Sigmoid colon (tissue), 3 donors: ENCODE measurements around the gene SCART1.
"Not testable (repeated sequence)": the region's sequence is repeated elsewhere in the genome, so short reads cannot be mapped to it uniquely, and the experiment has no call there.

Source experiments
- POLR2A ChIP-seq, 2 donors: fragments of 450-650 bp; IDR thresholded peaks; one replicate each; pipeline ENCODE4 v1.6.1; 2016; ENCODE audit warnings: antibody characterized with exemption in 2 of 2, mild to moderate bottlenecking in 2 of 2, moderate library complexity in 2 of 2
- TF ChIP-seq, protein P1 (sequence below), 4 experiments: fragments of 450-650 bp in 3 of 4; fragments of 200-600 bp in 1 of 4; IDR thresholded peaks; one replicate each; pipeline ENCODE4 v1.5.1; 2016 to 2019; ENCODE audit warnings: antibody characterized with exemption in 4 of 4, mild to moderate bottlenecking in 3 of 4, moderate library complexity in 2 of 4

DNA sequence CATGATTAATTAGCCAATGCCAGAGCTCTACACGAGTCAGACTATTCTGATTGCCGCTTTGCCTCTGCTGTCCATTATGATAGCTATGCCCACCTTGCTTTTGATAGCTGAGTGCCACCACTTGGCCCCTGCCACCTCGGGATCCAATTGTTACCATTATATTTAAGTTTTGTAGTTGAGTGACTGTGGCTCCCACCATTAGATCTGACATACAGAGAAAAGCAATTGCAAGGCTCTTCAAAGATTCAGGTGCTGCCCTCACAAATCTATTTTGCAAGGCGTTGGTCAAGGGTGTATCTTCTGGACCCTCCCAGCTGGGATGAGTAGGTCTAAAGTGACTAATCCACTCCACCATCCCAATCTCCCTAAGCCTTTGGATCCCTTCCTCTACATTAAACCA, 47.2 kb downstream of the SCART1 start:
- TF ChIP-seq, protein P1, sequence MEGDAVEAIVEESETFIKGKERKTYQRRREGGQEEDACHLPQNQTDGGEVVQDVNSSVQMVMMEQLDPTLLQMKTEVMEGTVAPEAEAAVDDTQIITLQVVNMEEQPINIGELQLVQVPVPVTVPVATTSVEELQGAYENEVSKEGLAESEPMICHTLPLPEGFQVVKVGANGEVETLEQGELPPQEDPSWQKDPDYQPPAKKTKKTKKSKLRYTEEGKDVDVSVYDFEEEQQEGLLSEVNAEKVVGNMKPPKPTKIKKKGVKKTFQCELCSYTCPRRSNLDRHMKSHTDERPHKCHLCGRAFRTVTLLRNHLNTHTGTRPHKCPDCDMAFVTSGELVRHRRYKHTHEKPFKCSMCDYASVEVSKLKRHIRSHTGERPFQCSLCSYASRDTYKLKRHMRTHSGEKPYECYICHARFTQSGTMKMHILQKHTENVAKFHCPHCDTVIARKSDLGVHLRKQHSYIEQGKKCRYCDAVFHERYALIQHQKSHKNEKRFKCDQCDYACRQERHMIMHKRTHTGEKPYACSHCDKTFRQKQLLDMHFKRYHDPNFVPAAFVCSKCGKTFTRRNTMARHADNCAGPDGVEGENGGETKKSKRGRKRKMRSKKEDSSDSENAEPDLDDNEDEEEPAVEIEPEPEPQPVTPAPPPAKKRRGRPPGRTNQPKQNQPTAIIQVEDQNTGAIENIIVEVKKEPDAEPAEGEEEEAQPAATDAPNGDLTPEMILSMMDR (IDR thresholded peaks at IDR 0.05): not testable (repeated sequence)
- not testable (repeated sequence) for TF ChIP-seq POLR2A (IDR thresholded peaks at IDR 0.05)
